Astrocyte of the spinal cord (primary cell): ENCODE measurements around the gene PCNT.
A peak's percentile ranks its signal among the peaks of the same experiment; 100 is the strongest.
"Not testable (repeated sequence)": the region's sequence is repeated elsewhere in the genome, so short reads cannot be mapped to it uniquely, and the experiment has no call there.

Experiments used
- DNase-seq: peaks from one replicate; pipeline ENCODE4 v3.0.0; 2011; ENCODE audit warnings: low read depth, low spot score
- H3K4me3 ChIP-seq: 2 replicates; pipeline ENCODE4 v1.5.1; 2011; ENCODE audit warnings: low read depth, mild to moderate bottlenecking, low read length, moderate library complexity
- in situ Hi-C: cut with HindIII; loops from 2 replicates; pipeline ENCODE4 v1.10.0; 2017; ENCODE audit warnings: low sequenced_read_pairs
- TF ChIP-seq, protein P1 (sequence below): IDR thresholded peaks from 2 replicates; pipeline ENCODE4 v1.5.1; 2012; ENCODE audit warnings: low read depth, mild to moderate bottlenecking, low read length, inconsistent platforms

PCNT gene

DNA sequence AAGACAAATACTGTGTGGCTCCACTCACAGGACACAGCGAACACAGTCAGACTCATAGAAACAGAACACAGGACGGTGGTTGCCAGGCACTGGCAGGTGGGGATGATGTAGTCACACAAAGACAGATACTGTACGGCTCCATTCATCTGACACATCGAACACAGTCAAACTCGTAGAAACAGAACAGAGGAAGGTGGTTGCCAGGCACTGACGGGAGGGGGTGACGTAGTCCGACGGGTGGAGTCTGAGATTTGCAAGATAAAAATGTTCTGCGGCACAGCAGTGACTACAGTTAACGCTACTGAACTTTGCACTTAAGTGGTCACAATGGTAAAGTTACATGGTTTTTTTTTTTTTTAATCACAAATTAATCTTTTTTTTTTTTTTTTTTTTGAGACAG lies 19.0 kb upstream of the PCNT start:
- TF ChIP-seq, protein P1, sequence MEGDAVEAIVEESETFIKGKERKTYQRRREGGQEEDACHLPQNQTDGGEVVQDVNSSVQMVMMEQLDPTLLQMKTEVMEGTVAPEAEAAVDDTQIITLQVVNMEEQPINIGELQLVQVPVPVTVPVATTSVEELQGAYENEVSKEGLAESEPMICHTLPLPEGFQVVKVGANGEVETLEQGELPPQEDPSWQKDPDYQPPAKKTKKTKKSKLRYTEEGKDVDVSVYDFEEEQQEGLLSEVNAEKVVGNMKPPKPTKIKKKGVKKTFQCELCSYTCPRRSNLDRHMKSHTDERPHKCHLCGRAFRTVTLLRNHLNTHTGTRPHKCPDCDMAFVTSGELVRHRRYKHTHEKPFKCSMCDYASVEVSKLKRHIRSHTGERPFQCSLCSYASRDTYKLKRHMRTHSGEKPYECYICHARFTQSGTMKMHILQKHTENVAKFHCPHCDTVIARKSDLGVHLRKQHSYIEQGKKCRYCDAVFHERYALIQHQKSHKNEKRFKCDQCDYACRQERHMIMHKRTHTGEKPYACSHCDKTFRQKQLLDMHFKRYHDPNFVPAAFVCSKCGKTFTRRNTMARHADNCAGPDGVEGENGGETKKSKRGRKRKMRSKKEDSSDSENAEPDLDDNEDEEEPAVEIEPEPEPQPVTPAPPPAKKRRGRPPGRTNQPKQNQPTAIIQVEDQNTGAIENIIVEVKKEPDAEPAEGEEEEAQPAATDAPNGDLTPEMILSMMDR: no peak

DNA sequence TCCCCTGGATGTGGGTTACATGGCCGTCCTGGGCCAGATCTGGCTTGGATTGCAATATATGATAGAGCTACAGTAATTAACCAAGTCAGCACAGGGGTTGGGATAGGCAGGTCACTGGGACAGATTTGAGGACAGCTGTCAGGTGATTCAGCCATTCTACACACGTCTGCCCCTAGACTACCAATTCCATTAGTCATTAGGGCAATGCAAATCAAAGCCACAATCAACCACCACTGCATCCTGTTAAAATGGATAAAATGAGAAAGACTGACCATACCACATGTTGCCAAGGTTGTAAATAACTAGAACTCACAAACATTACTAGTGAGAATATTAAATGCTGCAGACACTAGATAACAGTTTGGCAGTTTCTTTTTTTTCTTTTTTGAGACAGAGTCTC lies 16.3 kb upstream of the PCNT start:
- H3K4me3 ChIP-seq: no peak overlapping the region
- TF ChIP-seq, protein P1: no peak
- DNase-seq: peak; percentile 64
- in situ Hi-C loops: no loop called here

More for the DNA sequence above, 19.0 kb upstream of the PCNT start:
- H3K4me3 ChIP-seq: no peak overlapping the region
- DNase-seq: no peak
- in situ Hi-C loops: no loop called here

DNA sequence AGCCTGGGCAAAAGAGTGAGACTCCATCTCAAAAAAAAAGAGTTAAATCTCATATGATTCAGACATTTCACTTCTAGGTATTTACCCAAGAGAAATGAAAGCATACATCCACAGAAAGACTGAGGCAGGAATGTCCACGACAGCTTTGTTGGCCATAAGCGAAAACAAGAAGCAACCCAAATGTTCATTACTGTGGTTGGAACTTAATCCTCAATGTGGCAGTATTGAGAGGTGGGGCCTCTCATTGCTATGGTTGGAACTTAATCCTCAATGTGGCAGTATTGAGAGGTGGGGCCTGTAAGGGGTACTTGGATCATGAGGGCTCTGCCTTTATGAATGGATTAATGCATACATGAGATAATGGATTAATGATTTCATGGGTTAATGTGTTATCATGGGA lies 15.5 kb upstream of the PCNT start:
- in situ Hi-C loops: no loop called here
- H3K4me3 ChIP-seq: no peak overlapping the region
- TF ChIP-seq, protein P1: no peak
- no peak for DNase-seq

DNA sequence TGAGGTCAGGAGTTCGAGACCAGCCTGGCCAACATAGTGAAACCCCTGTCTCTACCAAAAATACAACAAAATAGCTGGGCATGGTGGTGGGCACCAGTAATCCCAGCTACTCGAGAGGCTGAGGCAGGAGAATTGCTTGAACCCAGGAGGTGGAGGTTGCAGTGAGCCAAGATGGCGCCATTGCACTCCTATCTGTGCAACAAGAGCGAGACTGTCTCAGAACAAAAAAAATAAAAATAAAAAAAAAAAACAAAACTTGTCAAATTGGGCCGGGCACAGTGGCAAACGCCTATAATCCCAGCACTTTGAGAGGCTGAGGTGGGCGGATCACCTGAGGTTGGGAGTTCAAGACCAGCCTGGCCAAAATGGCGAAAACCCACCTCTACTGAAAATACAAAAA lies 13.7 kb upstream of the PCNT start:
- in situ Hi-C loops, DNase-seq, H3K4me3 ChIP-seq: not testable (repeated sequence)

DNA sequence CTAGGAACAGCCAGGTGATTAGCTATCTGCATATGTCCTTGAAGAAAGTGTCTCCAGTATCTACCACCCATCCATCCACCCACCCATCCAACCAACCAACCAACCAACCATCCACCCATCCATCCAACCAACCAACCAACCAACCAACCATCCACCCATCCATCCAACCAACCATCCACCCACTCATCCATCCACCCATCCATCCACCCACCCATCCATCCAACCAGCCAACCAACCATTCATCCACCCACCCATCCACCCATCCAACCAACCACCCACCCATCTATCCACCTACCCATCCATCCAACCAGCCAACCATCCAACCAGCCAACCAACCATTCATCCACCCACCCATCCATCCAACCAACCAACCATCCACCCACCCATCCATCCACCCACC lies 12.4 kb upstream of the PCNT start:
- TF ChIP-seq, protein P1: no peak
- in situ Hi-C loops: no loop called here
- no peak overlapping the region for H3K4me3 ChIP-seq
- no peak for DNase-seq

DNA sequence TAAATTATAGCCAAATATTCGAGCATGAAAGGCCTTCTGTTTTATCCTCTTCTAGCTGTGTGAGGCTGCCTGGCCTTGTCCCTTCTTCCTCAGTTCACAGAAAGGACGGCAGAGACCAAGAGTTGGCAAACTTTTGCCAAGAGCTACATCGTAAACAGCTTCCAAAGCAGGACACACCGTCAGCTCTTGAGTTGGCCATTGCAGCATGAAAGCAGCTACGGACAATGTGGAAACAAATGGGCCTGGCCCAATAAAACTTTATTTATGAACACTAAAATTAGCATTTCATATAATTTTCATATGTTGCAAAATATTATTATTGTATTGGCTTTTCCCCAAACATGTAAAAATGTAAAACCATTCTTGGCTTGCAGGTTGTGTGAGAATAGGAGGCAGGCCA lies 11.0 kb upstream of the PCNT start:
- TF ChIP-seq, protein P1: no peak
- in situ Hi-C loops: no loop called here
- no peak for DNase-seq
- H3K4me3 ChIP-seq: no peak overlapping the region

DNA sequence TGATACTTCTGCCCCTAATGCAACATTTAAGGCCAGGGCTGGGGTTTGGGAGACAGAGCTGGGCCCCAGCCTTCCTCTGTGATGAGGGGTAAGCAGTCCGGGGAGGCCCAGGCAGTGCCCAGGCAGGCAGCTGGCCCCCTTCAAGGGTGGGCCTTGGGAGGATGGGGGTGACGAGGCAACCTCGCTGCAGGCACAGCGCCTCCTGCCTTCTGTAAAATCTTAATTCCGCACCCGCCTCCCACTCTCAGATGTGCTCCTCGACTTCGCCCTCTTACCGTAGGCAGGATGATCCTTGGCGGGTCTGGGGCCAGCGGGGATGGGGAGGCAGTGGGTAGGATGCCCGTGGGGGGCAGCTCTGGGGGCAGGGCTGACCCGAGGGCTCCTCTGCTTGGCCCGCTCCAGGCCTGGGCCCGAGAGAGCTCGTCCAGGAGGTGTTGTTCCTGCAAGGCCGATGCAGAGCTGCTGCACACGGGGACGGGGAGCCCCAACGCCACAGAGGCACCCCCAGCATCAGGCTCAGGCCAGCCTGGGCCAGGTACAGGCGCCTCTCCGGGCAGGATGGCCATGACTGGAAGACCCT lies 9.4 kb upstream of the PCNT start:
- TF ChIP-seq, protein P1: no peak
- in situ Hi-C loops: no loop called here
- no peak for DNase-seq
- H3K4me3 ChIP-seq: no peak overlapping the region
